A673 (cell line): ENCODE data around the gene KIF17. TPM values are rescaled to one million over a fixed set of nuclear protein-coding genes. Genes with fewer than 3 reads are reported as not detected.

ENCODE experiments used
- BruUV-seq: library from RNA; stranded (reverse); fragments of 400-500 nt; replicated peaks from 2 replicates; lab custom pipeline; 2021; lab: Mats Ljungman, UMichigan
- CTCF ChIA-PET: fragments of 300-600 bp; sonication (Branson Sonifier 250); formaldehyde crosslinking; loops from one replicate; lab custom pipeline; 2022; ENCODE audit warnings: antibody characterized with exemption; lab: Charles Lee
- POLR2A ChIA-PET: fragments of 300-600 bp; sonication (Branson Sonifier 250); formaldehyde crosslinking; loops from one replicate; lab custom pipeline; 2022; ENCODE audit warnings: antibody characterized with exemption; ENCODE audit not compliant: low non-redundant PET; lab: Charles Lee
- DNase-seq: peaks from one replicate; pipeline ENCODE4 v3.0.0-alpha.2; 2015; ENCODE audit warnings: low spot score
- H3K27ac ChIP-seq: fragments of 200-600 bp; sonication (generic); 2 replicates; pipeline ENCODE4 v1.5.1; 2016; ENCODE audit warnings: mixed run types, low read depth, mild to moderate bottlenecking, mixed read lengths, antibody characterized with exemption, low read length; ENCODE audit not compliant: poor library complexity, severe bottlenecking
- H3K27me3 ChIP-seq: fragments of 200-600 bp; sonication (generic); replicated peaks from 2 replicates; pipeline ENCODE4 v1.6.1; 2017; ENCODE audit warnings: mixed run types, low read depth, mild to moderate bottlenecking, mixed read lengths, antibody characterized with exemption, low read length; ENCODE audit not compliant: insufficient read depth, poor library complexity
- H3K36me3 ChIP-seq: fragments of 200-600 bp; sonication (generic); 2 replicates; pipeline ENCODE4 v1.6.1; 2016; ENCODE audit warnings: mixed run types, mild to moderate bottlenecking, mixed read lengths, antibody characterized with exemption, low read length; ENCODE audit not compliant: insufficient read depth, poor library complexity, severe bottlenecking
- H3K4me1 ChIP-seq: fragments of 200-600 bp; sonication (generic); 2 replicates; pipeline ENCODE4 v1.6.1; 2017; ENCODE audit warnings: mixed run types, mild to moderate bottlenecking, mixed read lengths, antibody characterized with exemption, low read length; ENCODE audit not compliant: insufficient read depth, poor library complexity, severe bottlenecking
- H3K4me3 ChIP-seq: fragments of 200-600 bp; sonication (generic); 2 replicates; pipeline ENCODE4 v1.5.1; 2016; ENCODE audit warnings: low read depth, mixed run types, mild to moderate bottlenecking, mixed read lengths, low read length; ENCODE audit not compliant: poor library complexity, severe bottlenecking
- H3K9me3 ChIP-seq: fragments of 200-600 bp; sonication (generic); 2 replicates; pipeline ENCODE4 v1.6.1; 2016; ENCODE audit warnings: mixed run types, low read depth, mild to moderate bottlenecking, mixed read lengths, antibody characterized with exemption, low read length; ENCODE audit not compliant: poor library complexity, severe bottlenecking
- EZH2 ChIP-seq: fragments of 200-600 bp; sonication (generic); IDR thresholded peaks from 2 replicates; pipeline ENCODE4 v1.6.1; 2017; ENCODE audit warnings: borderline replicate concordance, low read depth, mild to moderate bottlenecking, mixed read lengths, antibody characterized with exemption, low read length; ENCODE audit not compliant: poor library complexity, severe bottlenecking
- intact Hi-C: fragments of 100-400 bp; cut with micrococcal nuclease; formaldehyde crosslinking; loops from one replicate; pipeline ENCODE4 v1.10.0; 2022; ENCODE audit not compliant: unreplicated experiment
- total RNA-seq: library from RNA; stranded (reverse); gene quantifications from 2 replicates; pipeline ENCODE4 v1.2.3, GENCODE V29; 2021
- TF ChIP-seq, protein P1 (sequence below): fragments of 300-800, 200-600 bp; sonication (generic); conservative IDR thresholded peaks from 2 replicates; pipeline ENCODE4 v1.5.1; 2017; ENCODE audit warnings: low read depth, mild to moderate bottlenecking, antibody characterized with exemption, low read length, moderate library complexity, mixed read lengths

KIF17 gene
- total RNA-seq, 1 experiment from 2014 or later, result 0.71 TPM

DNA sequence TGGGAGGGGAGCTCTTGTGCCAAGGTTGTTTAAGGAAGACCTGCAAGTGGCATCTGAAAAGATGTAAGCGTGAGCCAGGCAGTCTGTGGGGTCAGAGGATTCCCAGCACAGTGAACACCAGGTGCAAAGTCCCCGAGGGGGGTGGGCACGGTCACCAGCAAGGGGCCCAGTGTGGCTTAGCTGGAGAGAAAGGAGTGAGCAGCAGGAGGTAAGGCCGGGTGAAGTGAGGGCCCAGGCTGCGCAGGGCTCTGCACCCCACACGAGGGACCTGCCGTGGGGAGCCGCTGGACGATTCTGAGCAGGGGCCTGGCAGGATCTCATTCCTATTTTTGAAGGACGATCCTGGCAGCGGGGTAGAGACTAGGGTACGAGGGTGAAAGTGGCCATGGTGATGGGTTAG lies 60.8 kb downstream of the KIF17 start:
- Histone ChIP-seq H3K27me3 (no peaks in the 10 kb centered on the region), H3K36me3 (peaks cover 71% of the 10 kb centered on the region), H3K9me3 (no peaks in the 10 kb centered on the region), H3K27ac (no peak overlapping the region), H3K4me1 (peaks cover 10% of the 10 kb centered on the region), H3K4me3 (no peak overlapping the region)
- no TSS peak for BruUV-seq
- TF ChIP-seq EZH2, result no peak
- TF ChIP-seq, protein P1, sequence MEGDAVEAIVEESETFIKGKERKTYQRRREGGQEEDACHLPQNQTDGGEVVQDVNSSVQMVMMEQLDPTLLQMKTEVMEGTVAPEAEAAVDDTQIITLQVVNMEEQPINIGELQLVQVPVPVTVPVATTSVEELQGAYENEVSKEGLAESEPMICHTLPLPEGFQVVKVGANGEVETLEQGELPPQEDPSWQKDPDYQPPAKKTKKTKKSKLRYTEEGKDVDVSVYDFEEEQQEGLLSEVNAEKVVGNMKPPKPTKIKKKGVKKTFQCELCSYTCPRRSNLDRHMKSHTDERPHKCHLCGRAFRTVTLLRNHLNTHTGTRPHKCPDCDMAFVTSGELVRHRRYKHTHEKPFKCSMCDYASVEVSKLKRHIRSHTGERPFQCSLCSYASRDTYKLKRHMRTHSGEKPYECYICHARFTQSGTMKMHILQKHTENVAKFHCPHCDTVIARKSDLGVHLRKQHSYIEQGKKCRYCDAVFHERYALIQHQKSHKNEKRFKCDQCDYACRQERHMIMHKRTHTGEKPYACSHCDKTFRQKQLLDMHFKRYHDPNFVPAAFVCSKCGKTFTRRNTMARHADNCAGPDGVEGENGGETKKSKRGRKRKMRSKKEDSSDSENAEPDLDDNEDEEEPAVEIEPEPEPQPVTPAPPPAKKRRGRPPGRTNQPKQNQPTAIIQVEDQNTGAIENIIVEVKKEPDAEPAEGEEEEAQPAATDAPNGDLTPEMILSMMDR, result no peak
- no peak for DNase-seq
- POLR2A ChIA-PET, result no interaction called here
- intact Hi-C loops, result no loop called here
- CTCF ChIA-PET, result no interaction called here

DNA sequence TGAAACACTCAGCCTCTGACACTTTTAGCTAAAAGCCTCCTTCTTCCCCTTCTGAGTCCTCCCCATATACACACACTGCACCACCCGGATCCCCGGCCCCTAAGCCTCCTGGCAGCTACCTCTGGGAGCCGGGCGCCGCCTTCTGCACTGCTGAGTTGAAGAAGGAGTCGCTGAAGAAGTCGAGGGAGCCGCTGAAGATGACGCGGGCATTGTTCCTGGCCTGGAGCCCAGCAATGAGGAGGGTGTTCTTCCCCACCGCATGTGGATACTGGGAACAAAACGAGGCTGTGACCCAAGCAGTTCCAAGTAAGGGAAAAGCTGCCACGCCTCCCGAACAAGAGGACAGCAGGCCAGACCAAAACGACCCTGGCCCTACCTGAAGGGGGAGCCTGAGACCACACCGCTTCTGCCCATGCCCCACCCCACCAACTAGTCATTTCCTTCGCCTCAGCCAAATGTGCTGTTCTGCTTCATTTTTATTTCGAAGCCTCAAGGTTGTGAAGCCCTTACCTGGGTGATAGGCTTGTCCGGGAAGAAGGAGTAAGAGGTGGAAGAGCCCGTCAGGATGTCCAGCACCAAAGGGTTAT lies 63.6 kb downstream of the KIF17 start:
- BruUV-seq, result no TSS peak
- intact Hi-C loops, result no loop called here
- POLR2A ChIA-PET, result no interaction called here
- Histone ChIP-seq H3K4me1 (no peaks in the 10 kb centered on the region), H3K9me3 (no peaks in the 10 kb centered on the region), H3K27me3 (no peaks in the 10 kb centered on the region), H3K27ac (no peak overlapping the region), H3K4me3 (no peak overlapping the region), H3K36me3 (peaks cover 73% of the 10 kb centered on the region)
- no peak for DNase-seq
- no peak for TF ChIP-seq EZH2
- TF ChIP-seq, protein P1, result no peak
- CTCF ChIA-PET, result no interaction called here

DNA sequence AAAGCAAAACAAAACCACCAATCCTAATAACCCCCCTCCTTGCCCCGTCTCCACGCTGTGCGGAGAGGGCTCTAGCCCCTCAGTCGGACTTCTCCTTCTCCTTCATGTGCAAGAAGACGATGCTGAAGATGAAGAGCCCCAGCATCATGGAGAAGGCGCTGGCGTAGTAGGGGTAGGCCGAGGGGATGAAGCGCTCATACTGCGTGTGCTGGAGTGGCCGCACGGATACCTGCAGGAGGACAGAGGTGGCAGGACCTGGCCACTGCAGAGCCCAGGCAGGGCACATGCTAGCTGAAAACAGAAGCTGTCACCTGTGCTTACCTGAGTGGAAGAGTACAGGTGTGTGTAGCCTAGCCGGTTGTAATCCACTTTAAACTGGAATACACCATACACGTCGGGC lies 65.5 kb downstream of the KIF17 start:
- Histone ChIP-seq H3K27ac (no peak overlapping the region), H3K4me3 (no peak overlapping the region), H3K27me3 (no peaks in the 10 kb centered on the region), H3K9me3 (no peaks in the 10 kb centered on the region), H3K4me1 (no peaks in the 10 kb centered on the region), H3K36me3 (peaks cover 55% of the 10 kb centered on the region)
- ChIA-PET CTCF (no interaction called here), POLR2A (no interaction called here)
- DNase-seq, result no peak
- BruUV-seq, result TSS peak; percentile 80
- TF ChIP-seq, protein P1, result no peak
- intact Hi-C loops, result no loop called here
